ENCODE data around the gene OR10A5. TPM values are rescaled to one million over a fixed set of nuclear protein-coding genes. Genes with fewer than 3 reads are reported as not detected.
"Not testable (repeated sequence)": the region's sequence is repeated elsewhere in the genome, so short reads cannot be mapped to it uniquely, and the experiment has no call there.

OR10A5 gene, protein sequence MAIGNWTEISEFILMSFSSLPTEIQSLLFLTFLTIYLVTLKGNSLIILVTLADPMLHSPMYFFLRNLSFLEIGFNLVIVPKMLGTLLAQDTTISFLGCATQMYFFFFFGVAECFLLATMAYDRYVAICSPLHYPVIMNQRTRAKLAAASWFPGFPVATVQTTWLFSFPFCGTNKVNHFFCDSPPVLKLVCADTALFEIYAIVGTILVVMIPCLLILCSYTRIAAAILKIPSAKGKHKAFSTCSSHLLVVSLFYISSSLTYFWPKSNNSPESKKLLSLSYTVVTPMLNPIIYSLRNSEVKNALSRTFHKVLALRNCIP
- not detected for polyA plus RNA-seq

DNA sequence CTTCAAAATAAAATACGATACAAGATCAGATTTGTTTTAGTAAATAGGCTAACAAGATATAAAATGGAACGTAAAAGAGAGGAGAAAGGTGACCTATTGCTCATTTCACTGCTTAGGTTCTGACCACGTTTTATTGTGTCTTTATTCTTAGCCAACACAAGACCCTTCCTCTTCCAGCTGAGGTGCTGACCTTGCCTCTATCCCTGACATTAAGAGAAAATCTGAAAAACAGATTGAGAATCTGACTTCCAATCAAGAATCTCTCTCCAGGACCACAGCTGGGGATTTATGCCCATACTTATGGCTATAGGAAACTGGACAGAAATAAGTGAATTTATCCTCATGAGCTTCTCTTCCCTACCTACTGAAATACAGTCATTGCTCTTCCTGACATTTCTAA lies at the start of gene OR10A5:
Gene OR10A5 (plus strand): TSS at position 301 of the 400 bp plus-strand sequence. CDS start 0 bp downstream, at position 301.
- no peak within 1 kb of the TSS for H3K27ac ChIP-seq (ENCODE audit: low read depth in 2 of 2, low read length in 1 of 2)
- no peak within 1 kb of the TSS for H3K4me3 ChIP-seq (ENCODE audit: low read depth in 1 of 2, low read length in 2 of 2)
- no peaks in the 10 kb centered on the region for H3K4me1 ChIP-seq (ENCODE audit: control insufficient read depth in 2 of 2, insufficient read depth in 2 of 2, low read length in 1 of 2)
- no peaks in the 10 kb centered on the region for H3K27me3 ChIP-seq (ENCODE audit: control insufficient read depth in 1 of 2, insufficient read depth in 2 of 2, low read length in 2 of 2)
- H3K36me3 ChIP-seq (ENCODE audit: control insufficient read depth in 2 of 2, insufficient read depth in 2 of 2, low read length in 1 of 2) = no peaks in the 10 kb centered on the region
- 62 to 73% methylated on average over 3 of the region's 3 CpGs for WGBS, 2 donors
- peaks cover 0 to 2% of the 10 kb centered on the region in 2 donors for H3K9me3 ChIP-seq (ENCODE audit: control insufficient read depth in 2 of 2, insufficient read depth in 1 of 2, low read depth in 1 of 2, low read length in 1 of 2)

DNA sequence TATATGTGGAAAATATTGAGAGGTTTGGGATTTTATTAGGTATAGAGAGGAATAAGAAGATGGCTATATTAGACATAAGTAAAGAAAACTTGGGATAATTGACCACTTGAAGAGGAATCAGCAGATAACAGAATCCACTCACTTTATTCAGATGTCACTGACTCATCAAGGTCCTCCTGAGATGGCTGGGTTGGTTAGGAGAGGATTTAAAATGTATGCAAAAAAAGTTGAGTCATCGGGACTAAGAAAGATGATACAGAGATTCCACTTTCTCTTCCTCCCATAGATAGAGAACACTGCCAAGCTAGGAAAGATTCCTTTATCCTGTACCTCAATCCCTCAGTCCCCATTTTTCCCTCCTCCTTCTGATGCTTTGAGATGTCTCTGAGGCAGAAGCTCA lies 46.1 kb upstream of the OR10A5 start, which contains the start of gene OR6A2:
Gene OR6A2 (minus strand): TSS at position 288 of the 400 bp plus-strand sequence. CDS start 3,981 bp downstream, outside the sequence.
- Histone ChIP-seq H3K9me3 (ENCODE audit: control insufficient read depth in 2 of 2, insufficient read depth in 1 of 2, low read depth in 1 of 2, low read length in 1 of 2) (peaks cover 0 to 3% of the 10 kb centered on the region in 2 donors), H3K4me3 (ENCODE audit: low read depth in 1 of 2, low read length in 2 of 2) (no peak within 1 kb of the TSS), H3K27me3 (ENCODE audit: control insufficient read depth in 1 of 2, insufficient read depth in 2 of 2, low read length in 2 of 2) (no peaks in the 10 kb centered on the region), H3K27ac (ENCODE audit: low read depth in 2 of 2, low read length in 1 of 2) (no peak within 1 kb of the TSS), H3K4me1 (ENCODE audit: control insufficient read depth in 2 of 2, insufficient read depth in 2 of 2, low read length in 1 of 2) (no peaks in the 10 kb centered on the region), H3K36me3 (ENCODE audit: control insufficient read depth in 2 of 2, insufficient read depth in 2 of 2, low read length in 1 of 2) (no peaks in the 10 kb centered on the region)
- WGBS, 2 donors = 81 to 90% methylated on average over 1 of the region's 1 CpG

DNA sequence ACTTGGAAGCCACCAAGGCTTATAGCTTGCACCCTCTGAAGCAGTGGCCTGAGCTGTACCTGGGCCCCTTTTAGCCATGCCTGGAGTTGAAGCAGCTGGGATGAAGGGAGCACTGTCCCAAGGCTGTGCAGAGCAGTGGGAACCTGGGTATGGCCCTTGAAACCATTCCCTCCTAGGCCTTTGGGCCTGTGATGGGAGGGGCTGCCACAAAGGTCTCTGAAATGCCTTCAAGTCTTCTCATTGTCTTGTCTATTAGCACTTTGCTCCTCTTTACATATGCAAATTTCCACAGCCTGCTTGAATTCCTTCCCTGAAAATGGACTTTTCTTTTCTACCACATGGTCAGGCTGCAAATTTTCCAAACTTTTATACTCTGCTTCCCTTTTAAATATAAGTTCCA lies 44.4 kb upstream of the OR10A5 start:
- H3K27ac ChIP-seq (ENCODE audit: low read depth in 2 of 2, low read length in 1 of 2); H3K9me3 ChIP-seq (ENCODE audit: control insufficient read depth in 2 of 2, insufficient read depth in 1 of 2, low read depth in 1 of 2, low read length in 1 of 2); H3K4me1 ChIP-seq (ENCODE audit: control insufficient read depth in 2 of 2, insufficient read depth in 2 of 2, low read length in 1 of 2); H3K27me3 ChIP-seq (ENCODE audit: control insufficient read depth in 1 of 2, insufficient read depth in 2 of 2, low read length in 2 of 2); H3K4me3 ChIP-seq (ENCODE audit: low read depth in 1 of 2, low read length in 2 of 2); H3K36me3 ChIP-seq (ENCODE audit: control insufficient read depth in 2 of 2, insufficient read depth in 2 of 2, low read length in 1 of 2): not testable (repeated sequence)

DNA sequence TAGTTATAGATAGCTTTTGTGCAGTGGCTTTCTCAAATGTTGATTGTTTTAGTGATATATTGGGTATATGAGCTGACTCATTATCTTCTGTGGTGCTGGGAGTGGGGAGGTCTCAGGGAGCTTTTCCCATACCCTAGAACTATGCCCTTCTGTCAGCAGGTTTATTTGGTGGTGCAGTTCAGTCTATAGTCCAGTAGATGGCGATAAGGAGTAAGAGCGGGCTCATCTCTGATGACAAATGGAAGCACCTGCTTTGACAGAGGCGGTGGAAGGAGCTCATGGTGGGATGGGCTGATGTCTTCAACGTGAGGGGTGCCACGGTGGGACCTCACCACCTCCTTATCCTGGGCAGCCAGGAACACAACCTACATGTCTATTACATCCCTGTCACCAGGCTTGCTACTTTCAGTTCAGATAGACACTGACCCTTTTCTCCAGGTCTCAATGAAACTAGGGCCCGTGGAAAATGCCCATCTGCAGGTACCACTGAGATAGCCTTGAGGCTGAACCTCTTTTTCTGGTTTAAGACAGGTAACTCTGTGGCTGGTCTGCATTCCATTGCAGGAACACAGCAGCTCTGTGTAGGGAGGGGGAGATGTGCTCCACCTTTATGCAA lies 33.0 kb upstream of the OR10A5 start:
- Histone ChIP-seq H3K9me3 (ENCODE audit: control insufficient read depth in 2 of 2, insufficient read depth in 1 of 2, low read depth in 1 of 2, low read length in 1 of 2) (peaks cover 0 to 2% of the 10 kb centered on the region in 2 donors), H3K27me3 (ENCODE audit: control insufficient read depth in 1 of 2, insufficient read depth in 2 of 2, low read length in 2 of 2) (no peaks in the 10 kb centered on the region), H3K4me3 (ENCODE audit: low read depth in 1 of 2, low read length in 2 of 2) (no peak overlapping the region), H3K4me1 (ENCODE audit: control insufficient read depth in 2 of 2, insufficient read depth in 2 of 2, low read length in 1 of 2) (no peaks in the 10 kb centered on the region), H3K36me3 (ENCODE audit: control insufficient read depth in 2 of 2, insufficient read depth in 2 of 2, low read length in 1 of 2) (no peaks in the 10 kb centered on the region), H3K27ac (ENCODE audit: low read depth in 2 of 2, low read length in 1 of 2) (no peak overlapping the region)
- 16 to 18% methylated on average over 6 of the region's 6 CpGs for WGBS, 2 donors

DNA sequence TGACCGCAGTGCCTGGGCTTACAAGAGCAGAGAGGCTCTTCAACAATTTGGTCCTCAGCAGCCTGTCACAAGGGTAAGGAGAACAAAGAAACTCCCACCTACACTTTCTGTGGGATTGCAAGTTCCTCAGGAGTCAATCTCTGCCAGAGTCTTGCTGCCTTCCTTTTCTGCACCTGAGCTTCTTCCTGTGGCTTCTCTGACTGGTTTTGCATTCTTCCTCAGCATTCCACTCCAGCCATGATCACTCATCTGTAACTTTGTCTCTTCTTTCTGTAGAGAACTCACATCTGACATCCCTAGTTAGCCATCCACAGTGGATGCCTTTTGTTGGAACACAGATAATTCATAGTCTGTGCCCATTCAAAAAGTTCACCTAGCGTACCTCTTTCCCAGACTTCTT lies 31.8 kb upstream of the OR10A5 start:
- H3K4me1 ChIP-seq (ENCODE audit: control insufficient read depth in 2 of 2, insufficient read depth in 2 of 2, low read length in 1 of 2) = no peaks in the 10 kb centered on the region
- H3K36me3 ChIP-seq (ENCODE audit: control insufficient read depth in 2 of 2, insufficient read depth in 2 of 2, low read length in 1 of 2) = no peaks in the 10 kb centered on the region
- H3K9me3 ChIP-seq (ENCODE audit: control insufficient read depth in 2 of 2, insufficient read depth in 1 of 2, low read depth in 1 of 2, low read length in 1 of 2) = peaks cover 0 to 6% of the 10 kb centered on the region in 2 donors
- H3K27me3 ChIP-seq (ENCODE audit: control insufficient read depth in 1 of 2, insufficient read depth in 2 of 2, low read length in 2 of 2) = no peaks in the 10 kb centered on the region
- WGBS, 2 donors = 71 to 74% methylated on average over 2 of the region's 2 CpGs
- no peak overlapping the region for H3K27ac ChIP-seq (ENCODE audit: low read depth in 2 of 2, low read length in 1 of 2)
- H3K4me3 ChIP-seq (ENCODE audit: low read depth in 1 of 2, low read length in 2 of 2) = no peak overlapping the region

DNA sequence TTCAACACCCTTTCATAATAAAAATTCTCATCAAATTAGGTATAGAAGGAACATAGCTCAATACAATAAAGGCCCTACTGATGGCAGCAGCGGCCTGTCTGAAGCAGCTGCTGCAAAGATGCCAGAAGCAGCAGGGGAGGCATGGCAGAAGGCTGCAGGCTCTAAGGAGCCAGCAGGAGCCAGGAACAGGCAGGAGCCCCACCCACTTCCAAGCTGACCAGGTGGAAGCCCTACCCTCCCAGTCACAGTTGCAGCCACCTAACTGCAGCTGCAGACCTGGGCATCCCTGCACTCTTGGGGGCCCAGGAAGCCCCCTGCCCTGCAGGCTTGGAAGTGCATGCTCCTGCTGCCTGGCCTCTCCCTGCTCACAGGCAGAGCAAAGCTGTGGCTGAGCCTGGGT lies 27.8 kb upstream of the OR10A5 start:
- Histone ChIP-seq H3K9me3 (ENCODE audit: control insufficient read depth in 2 of 2, insufficient read depth in 1 of 2, low read depth in 1 of 2, low read length in 1 of 2) (peaks cover 0 to 10% of the 10 kb centered on the region in 2 donors), H3K4me1 (ENCODE audit: control insufficient read depth in 2 of 2, insufficient read depth in 2 of 2, low read length in 1 of 2) (no peaks in the 10 kb centered on the region), H3K36me3 (ENCODE audit: control insufficient read depth in 2 of 2, insufficient read depth in 2 of 2, low read length in 1 of 2) (no peaks in the 10 kb centered on the region), H3K27ac (ENCODE audit: low read depth in 2 of 2, low read length in 1 of 2) (no peak overlapping the region), H3K4me3 (ENCODE audit: low read depth in 1 of 2, low read length in 2 of 2) (no peak overlapping the region), H3K27me3 (ENCODE audit: control insufficient read depth in 1 of 2, insufficient read depth in 2 of 2, low read length in 2 of 2) (no peaks in the 10 kb centered on the region)
- 56 to 58% methylated on average over 1 of the region's 1 CpG for WGBS, 2 donors

DNA sequence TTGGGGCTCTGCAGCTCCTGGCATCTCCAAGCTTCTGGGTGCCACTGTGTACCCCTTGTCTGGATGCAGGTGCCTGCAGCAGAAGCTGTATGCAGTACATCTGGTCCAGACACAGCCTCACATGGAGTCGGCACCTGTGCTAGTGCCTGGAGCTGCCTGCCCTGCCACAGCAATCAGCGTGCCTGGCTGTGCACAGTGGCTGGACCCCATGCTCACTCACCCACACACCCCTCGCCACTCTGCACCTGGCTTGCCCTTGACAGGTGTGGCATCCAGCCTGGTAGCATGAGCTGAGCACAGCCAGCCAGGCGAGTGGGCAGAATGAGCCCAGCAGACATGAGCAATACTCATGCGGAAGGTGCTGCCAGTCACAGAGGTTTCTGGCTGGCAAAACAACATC lies 26.5 kb upstream of the OR10A5 start:
- H3K9me3 ChIP-seq (ENCODE audit: control insufficient read depth in 2 of 2, insufficient read depth in 1 of 2, low read depth in 1 of 2, low read length in 1 of 2) = peaks cover 0 to 10% of the 10 kb centered on the region in 2 donors
- no peaks in the 10 kb centered on the region for H3K36me3 ChIP-seq (ENCODE audit: control insufficient read depth in 2 of 2, insufficient read depth in 2 of 2, low read length in 1 of 2)
- H3K27ac ChIP-seq (ENCODE audit: low read depth in 2 of 2, low read length in 1 of 2) = no peak overlapping the region
- H3K4me1 ChIP-seq (ENCODE audit: control insufficient read depth in 2 of 2, insufficient read depth in 2 of 2, low read length in 1 of 2) = no peaks in the 10 kb centered on the region
- no peak overlapping the region for H3K4me3 ChIP-seq (ENCODE audit: low read depth in 1 of 2, low read length in 2 of 2)
- WGBS, 2 donors = 86 to 94% methylated on average over 5 of the region's 5 CpGs
- no peaks in the 10 kb centered on the region for H3K27me3 ChIP-seq (ENCODE audit: control insufficient read depth in 1 of 2, insufficient read depth in 2 of 2, low read length in 2 of 2)

DNA sequence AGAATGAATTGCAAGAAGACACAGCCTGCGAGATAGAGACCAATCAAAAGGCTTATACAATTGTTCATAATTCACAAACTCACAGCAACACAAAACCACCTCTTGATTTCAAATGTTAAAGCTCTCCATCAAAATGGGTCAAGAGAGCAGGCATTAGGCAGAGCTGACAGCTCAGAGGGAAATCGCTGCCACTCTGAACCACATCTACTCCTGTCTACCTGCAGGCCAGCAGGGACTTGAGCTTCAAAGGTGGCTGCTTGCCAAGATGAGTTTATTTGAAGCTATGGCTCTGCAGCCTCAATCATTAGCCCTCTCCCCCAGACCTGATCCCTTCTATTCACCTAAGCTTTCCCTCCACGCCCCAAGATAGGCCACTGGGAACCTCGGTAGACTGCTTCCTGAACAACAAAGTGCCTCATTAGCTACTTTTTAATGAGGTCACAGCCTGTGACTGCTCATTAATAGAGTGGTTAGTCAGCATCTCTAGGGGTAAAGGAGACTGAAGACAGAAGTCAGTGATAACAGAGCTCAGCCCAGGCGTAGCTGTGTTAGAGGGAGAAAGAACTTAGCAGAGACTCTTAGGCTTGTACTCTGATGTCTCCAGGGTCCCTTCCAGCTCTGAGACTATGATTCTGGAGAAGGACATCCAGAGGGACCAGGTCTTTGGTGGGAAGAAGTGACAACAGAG lies 21.2 kb upstream of the OR10A5 start:
- WGBS, 2 donors = 67 to 72% methylated on average over 5 of the region's 5 CpGs
- Histone ChIP-seq H3K4me3 (ENCODE audit: low read depth in 1 of 2, low read length in 2 of 2) (no peak overlapping the region), H3K9me3 (ENCODE audit: control insufficient read depth in 2 of 2, insufficient read depth in 1 of 2, low read depth in 1 of 2, low read length in 1 of 2) (no peaks in the 10 kb centered on the region), H3K36me3 (ENCODE audit: control insufficient read depth in 2 of 2, insufficient read depth in 2 of 2, low read length in 1 of 2) (no peaks in the 10 kb centered on the region), H3K4me1 (ENCODE audit: control insufficient read depth in 2 of 2, insufficient read depth in 2 of 2, low read length in 1 of 2) (no peaks in the 10 kb centered on the region), H3K27me3 (ENCODE audit: control insufficient read depth in 1 of 2, insufficient read depth in 2 of 2, low read length in 2 of 2) (no peaks in the 10 kb centered on the region), H3K27ac (ENCODE audit: low read depth in 2 of 2, low read length in 1 of 2) (no peak overlapping the region)

DNA sequence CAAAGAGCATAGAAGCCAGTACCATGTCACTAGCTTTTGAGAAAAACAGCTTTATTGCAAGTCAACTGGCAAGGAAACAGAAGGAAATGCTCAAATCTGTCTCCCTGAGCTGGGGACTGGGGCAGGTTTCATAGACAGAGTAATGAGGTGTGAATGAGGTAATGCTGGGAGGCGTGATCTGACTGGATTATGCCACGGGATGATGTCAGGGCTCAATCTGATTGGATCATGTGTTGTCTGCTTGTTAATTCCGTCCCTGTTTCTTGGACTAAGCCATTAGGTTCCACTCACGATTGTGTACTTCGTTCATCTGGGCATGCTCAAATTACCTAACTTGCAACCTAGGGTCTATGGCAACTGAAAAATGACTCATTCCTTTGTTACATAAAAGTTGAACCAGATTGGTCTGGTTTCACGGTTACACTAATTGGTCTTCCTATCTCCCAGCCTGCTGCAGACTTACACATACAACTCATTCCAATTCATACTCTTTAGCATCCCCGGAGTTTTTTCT lies 20.2 kb upstream of the OR10A5 start:
- H3K27me3 ChIP-seq (ENCODE audit: control insufficient read depth in 1 of 2, insufficient read depth in 2 of 2, low read length in 2 of 2) = no peaks in the 10 kb centered on the region
- H3K4me3 ChIP-seq (ENCODE audit: low read depth in 1 of 2, low read length in 2 of 2) = no peak overlapping the region
- 76 to 77% methylated on average over 7 of the region's 7 CpGs for whole genome bisulfite sequencing, 2 donors
- no peaks in the 10 kb centered on the region for H3K36me3 ChIP-seq (ENCODE audit: control insufficient read depth in 2 of 2, insufficient read depth in 2 of 2, low read length in 1 of 2)
- no peaks in the 10 kb centered on the region for H3K4me1 ChIP-seq (ENCODE audit: control insufficient read depth in 2 of 2, insufficient read depth in 2 of 2, low read length in 1 of 2)
- H3K27ac ChIP-seq (ENCODE audit: low read depth in 2 of 2, low read length in 1 of 2) = no peak overlapping the region
- H3K9me3 ChIP-seq (ENCODE audit: control insufficient read depth in 2 of 2, insufficient read depth in 1 of 2, low read depth in 1 of 2, low read length in 1 of 2) = no peaks in the 10 kb centered on the region

All from esophagus (tissue), 2 donors.